ENCODE measurements around the gene TMEM170A.

- TF ChIP-seq CTCF (conservative IDR thresholded peaks at IDR 0.05), result no peak
- no peak for TF ChIP-seq EZH2 (IDR thresholded peaks at IDR 0.05; ENCODE audit: low read depth)
Measured at GRCh38 chr16:75497558-75497957, 33.1 kb upstream of the TMEM170A start.
